ENCODE measurements around the gene ASCC3. TPM values are rescaled to one million over a fixed set of nuclear protein-coding genes. Genes with fewer than 3 reads are reported as not detected.

ASCC3 gene
- total RNA-seq, 1 experiment from 2014 or later: 45.6 TPM

GRCh38 chr6:100731411-100731810 lies 149.7 kb downstream of the ASCC3 start:
- TF ChIP-seq, protein P1, sequence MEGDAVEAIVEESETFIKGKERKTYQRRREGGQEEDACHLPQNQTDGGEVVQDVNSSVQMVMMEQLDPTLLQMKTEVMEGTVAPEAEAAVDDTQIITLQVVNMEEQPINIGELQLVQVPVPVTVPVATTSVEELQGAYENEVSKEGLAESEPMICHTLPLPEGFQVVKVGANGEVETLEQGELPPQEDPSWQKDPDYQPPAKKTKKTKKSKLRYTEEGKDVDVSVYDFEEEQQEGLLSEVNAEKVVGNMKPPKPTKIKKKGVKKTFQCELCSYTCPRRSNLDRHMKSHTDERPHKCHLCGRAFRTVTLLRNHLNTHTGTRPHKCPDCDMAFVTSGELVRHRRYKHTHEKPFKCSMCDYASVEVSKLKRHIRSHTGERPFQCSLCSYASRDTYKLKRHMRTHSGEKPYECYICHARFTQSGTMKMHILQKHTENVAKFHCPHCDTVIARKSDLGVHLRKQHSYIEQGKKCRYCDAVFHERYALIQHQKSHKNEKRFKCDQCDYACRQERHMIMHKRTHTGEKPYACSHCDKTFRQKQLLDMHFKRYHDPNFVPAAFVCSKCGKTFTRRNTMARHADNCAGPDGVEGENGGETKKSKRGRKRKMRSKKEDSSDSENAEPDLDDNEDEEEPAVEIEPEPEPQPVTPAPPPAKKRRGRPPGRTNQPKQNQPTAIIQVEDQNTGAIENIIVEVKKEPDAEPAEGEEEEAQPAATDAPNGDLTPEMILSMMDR (IDR thresholded peaks at IDR 0.05; ENCODE audit: unreplicated experiment): no peak
- no peaks in the 10 kb centered on the region for H3K36me3 Mint-ChIP-seq (ENCODE audit: insufficient read depth, unreplicated experiment)
- no TSS peak for BruUV-seq (replicated peaks)
- H3K9me3 Mint-ChIP-seq (ENCODE audit: low read depth, unreplicated experiment): no peaks in the 10 kb centered on the region
- H3K27ac Mint-ChIP-seq (ENCODE audit: unreplicated experiment): no peak overlapping the region
- H3K4me1 Mint-ChIP-seq (ENCODE audit: low read depth, unreplicated experiment): no peaks in the 10 kb centered on the region
- no peaks in the 10 kb centered on the region for H3K27me3 Mint-ChIP-seq (ENCODE audit: unreplicated experiment)
- no peak for DNase-seq
- intact Hi-C loops (cut with micrococcal nuclease; ENCODE audit: unreplicated experiment): no loop called here
- no peak overlapping the region for H3K4me3 Mint-ChIP-seq (ENCODE audit: low read depth, unreplicated experiment)
- CTCF ChIA-PET: no interaction called here

GRCh38 chr6:100730001-100730980 lies 150.8 kb downstream of the ASCC3 start:
- H3K27me3 Mint-ChIP-seq (ENCODE audit: unreplicated experiment): no peaks in the 10 kb centered on the region
- CTCF ChIA-PET: no interaction called here

GRCh38 chr6:100726666-100727065 lies 154.5 kb downstream of the ASCC3 start:
- Mint-ChIP-seq H3K27me3 (ENCODE audit: unreplicated experiment) (no peaks in the 10 kb centered on the region), H3K4me3 (ENCODE audit: low read depth, unreplicated experiment) (no peak overlapping the region), H3K9me3 (ENCODE audit: low read depth, unreplicated experiment) (no peaks in the 10 kb centered on the region), H3K4me1 (ENCODE audit: low read depth, unreplicated experiment) (no peaks in the 10 kb centered on the region), H3K36me3 (ENCODE audit: insufficient read depth, unreplicated experiment) (no peaks in the 10 kb centered on the region), H3K27ac (ENCODE audit: unreplicated experiment) (no peak overlapping the region)
- TF ChIP-seq, protein P1 (IDR thresholded peaks at IDR 0.05; ENCODE audit: unreplicated experiment): no peak
- no TSS peak for BruUV-seq (replicated peaks)
- CTCF ChIA-PET: no interaction called here
- no peak for DNase-seq
- intact Hi-C loops (cut with micrococcal nuclease; ENCODE audit: unreplicated experiment): no loop called here

More at GRCh38 chr6:100730001-100730980, 150.8 kb downstream of the ASCC3 start:
- H3K27ac Mint-ChIP-seq (ENCODE audit: unreplicated experiment): no peak overlapping the region
- no peaks in the 10 kb centered on the region for H3K36me3 Mint-ChIP-seq (ENCODE audit: insufficient read depth, unreplicated experiment)
- BruUV-seq (replicated peaks): no TSS peak
- H3K4me1 Mint-ChIP-seq (ENCODE audit: low read depth, unreplicated experiment): no peaks in the 10 kb centered on the region
- no peaks in the 10 kb centered on the region for H3K9me3 Mint-ChIP-seq (ENCODE audit: low read depth, unreplicated experiment)
- intact Hi-C loops (cut with micrococcal nuclease; ENCODE audit: unreplicated experiment): no loop called here
- H3K4me3 Mint-ChIP-seq (ENCODE audit: low read depth, unreplicated experiment): no peak overlapping the region
- DNase-seq: no peak
- TF ChIP-seq, protein P1 (IDR thresholded peaks at IDR 0.05; ENCODE audit: unreplicated experiment): no peak

- BruUV-seq (replicated peaks): no TSS peak
- CTCF ChIA-PET: no interaction called here
- no peaks in the 10 kb centered on the region for H3K36me3 Mint-ChIP-seq (ENCODE audit: insufficient read depth, unreplicated experiment)
- H3K27ac Mint-ChIP-seq (ENCODE audit: unreplicated experiment): no peak overlapping the region
- no peaks in the 10 kb centered on the region for H3K27me3 Mint-ChIP-seq (ENCODE audit: unreplicated experiment)
- DNase-seq: no peak
- intact Hi-C loops (cut with micrococcal nuclease; ENCODE audit: unreplicated experiment): no loop called here
- no peak overlapping the region for H3K4me3 Mint-ChIP-seq (ENCODE audit: low read depth, unreplicated experiment)
- H3K9me3 Mint-ChIP-seq (ENCODE audit: low read depth, unreplicated experiment): no peaks in the 10 kb centered on the region
- TF ChIP-seq, protein P1 (IDR thresholded peaks at IDR 0.05; ENCODE audit: unreplicated experiment): no peak
- peaks cover 11% of the 10 kb centered on the region for H3K4me1 Mint-ChIP-seq (ENCODE audit: low read depth, unreplicated experiment)
These were observed 156.4 kb downstream of the ASCC3 start for GRCh38 chr6:100724696-100725095.
